GM23338 (cell line): ENCODE measurements around the gene MDH1. TPM values are rescaled to one million over a fixed set of nuclear protein-coding genes. Genes with fewer than 3 reads are reported as not detected.

Experiments
- ATAC-seq: fragments of 200-7000 bp; cut with Tn5 transposase; 3 replicates; pipeline ENCODE4 v1.9.1; 2020
- DNase-seq: peaks from one replicate; pipeline ENCODE4 v3.0.0-alpha.2; 2015; ENCODE audit warnings: low spot score
- H2AFZ ChIP-seq: fragments of 200-600 bp; sonication (generic); 2 replicates; pipeline ENCODE4 v1.8.0; 2016; ENCODE audit warnings: antibody characterized with exemption, mild to moderate bottlenecking, moderate library complexity
- H3F3A ChIP-seq: fragments of 200-600 bp; sonication (generic); replicated peaks from 2 replicates; pipeline ENCODE4 v1.8.0; 2017; ENCODE audit warnings: antibody characterized with exemption, mixed run types, low read depth
- H3K27ac ChIP-seq: fragments of 200-600 bp; sonication (generic); 2 replicates; pipeline ENCODE4 v1.6.1; 2016; ENCODE audit warnings: low read depth
- H3K27me3 ChIP-seq: fragments of 200-600 bp; sonication (generic); 2 replicates; pipeline ENCODE4 v1.8.0; 2016; ENCODE audit warnings: mild to moderate bottlenecking, mixed run types, moderate library complexity; ENCODE audit not compliant: insufficient read depth
- H3K36me3 ChIP-seq: fragments of 200-600 bp; sonication (generic); 2 replicates; pipeline ENCODE4 v1.8.0; 2016; ENCODE audit warnings: mild to moderate bottlenecking; ENCODE audit not compliant: insufficient read depth
- H3K4me1 ChIP-seq: fragments of 200-600 bp; sonication (generic); 2 replicates; pipeline ENCODE4 v1.8.0; 2016; ENCODE audit warnings: mild to moderate bottlenecking, moderate library complexity; ENCODE audit not compliant: insufficient read depth
- H3K4me2 ChIP-seq: fragments of 200-600 bp; sonication (generic); 2 replicates; pipeline ENCODE4 v1.7.1; 2017; ENCODE audit warnings: mixed run types
- H3K4me3 ChIP-seq: fragments of 200-600 bp; sonication (generic); 2 replicates; pipeline ENCODE4 v1.6.1; 2016; ENCODE audit warnings: mixed run types
- H3K79me2 ChIP-seq: fragments of 200-600 bp; sonication (generic); replicated peaks from 2 replicates; pipeline ENCODE4 v1.8.0; 2017; ENCODE audit warnings: mild to moderate bottlenecking; ENCODE audit not compliant: insufficient read depth
- H3K9me2 ChIP-seq: fragments of 200-600 bp; sonication (generic); 2 replicates; pipeline ENCODE4 v1.8.0; 2017; ENCODE audit not compliant: insufficient read depth
- H4K20me1 ChIP-seq: fragments of 200-600 bp; sonication (generic); replicated peaks from 2 replicates; pipeline ENCODE4 v1.8.0; 2017; ENCODE audit warnings: mild to moderate bottlenecking; ENCODE audit not compliant: insufficient read depth
- H3K27ac Mint-ChIP-seq: 2 replicates; pipeline ENCODE4 v1.8.0; 2020; ENCODE audit warnings: inconsistent platforms, mild to moderate bottlenecking, moderate library complexity, mixed read lengths
- H3K27me3 Mint-ChIP-seq: 3 replicates; pipeline ENCODE4 v1.8.0; 2022; ENCODE audit warnings: low read depth, mild to moderate bottlenecking, moderate library complexity, mixed read lengths, inconsistent platforms; ENCODE audit not compliant: insufficient read depth, poor library complexity
- H3K36me3 Mint-ChIP-seq: 3 replicates; pipeline ENCODE4 v1.8.0; 2021; ENCODE audit warnings: low read depth, mild to moderate bottlenecking, inconsistent platforms, moderate library complexity, mixed read lengths
- H3K4me1 Mint-ChIP-seq: 3 replicates; pipeline ENCODE4 v1.8.0; 2020; ENCODE audit warnings: mild to moderate bottlenecking, inconsistent platforms, mixed read lengths
- H3K4me3 Mint-ChIP-seq: 3 replicates; pipeline ENCODE4 v1.8.0; 2021; ENCODE audit warnings: moderate library complexity, mild to moderate bottlenecking, inconsistent platforms, mixed read lengths
- H3K9me3 Mint-ChIP-seq: 3 replicates; pipeline ENCODE4 v1.8.0; 2020; ENCODE audit warnings: moderate library complexity, mild to moderate bottlenecking, inconsistent platforms, mixed read lengths
- CREB1 ChIP-seq: fragments of 250-450 bp; sonication (Bioruptor Pico); IDR thresholded peaks from 2 replicates; pipeline ENCODE4 v1.5.0; 2020; ENCODE audit warnings: low read depth, mild to moderate bottlenecking, moderate library complexity
- EZH2 ChIP-seq: fragments of 200-600 bp; sonication (generic); IDR thresholded peaks from one replicate; pipeline ENCODE4 v1.8.0; 2017; ENCODE audit warnings: antibody characterized with exemption, mild to moderate bottlenecking, low read depth; ENCODE audit not compliant: unreplicated experiment
- POLR2AphosphoS5 ChIP-seq: IDR thresholded peaks from 2 replicates; pipeline ENCODE4 v1.6.1; 2016; ENCODE audit warnings: antibody characterized with exemption, low read depth
- STAT1 ChIP-seq: IDR thresholded peaks from one replicate; pipeline ENCODE4 v1.6.1; 2016; ENCODE audit warnings: antibody characterized with exemption; ENCODE audit not compliant: unreplicated experiment
- ZNF331 ChIP-seq: fragments of 250-450 bp; sonication (Bioruptor Pico); IDR thresholded peaks from 2 replicates; pipeline ENCODE4 v1.5.0; 2020; ENCODE audit warnings: low read depth, mild to moderate bottlenecking, moderate library complexity
- polyA plus RNA-seq: library from polyadenylated mRNA; unstranded; fragments of >200 nt; fragmentation: Nextera tagmentation; extraction: Ambion mirVana; gene quantifications from 2 replicates; pipeline ENCODE4 v1.2.1, GENCODE V29; 2016
- total RNA-seq: library from RNA; depleted of rRNA; stranded (reverse); fragments of >200 nt; shearing (Covaris generic); gene quantifications from 2 replicates; pipeline ENCODE4 v1.2.3, GENCODE V29; 2014
- TF ChIP-seq, protein P1 (sequence below): IDR thresholded peaks from one replicate; pipeline ENCODE4 v1.6.1; 2018; ENCODE audit warnings: antibody characterized with exemption; ENCODE audit not compliant: unreplicated experiment
- TF ChIP-seq, protein P2 (sequence below): IDR thresholded peaks from 2 replicates; pipeline ENCODE4 v1.6.1; 2016; ENCODE audit warnings: antibody characterized with exemption
- TF ChIP-seq, protein P3 (sequence below): fragments of 250-450 bp; sonication (Bioruptor Pico); IDR thresholded peaks from 2 replicates; pipeline ENCODE4 v1.5.0; 2020; ENCODE audit warnings: mild to moderate bottlenecking, moderate library complexity

Gene MDH1
- total and polyA plus RNA-seq, 2 experiments from 2014 or later: 275 to 503 TPM

DNA sequence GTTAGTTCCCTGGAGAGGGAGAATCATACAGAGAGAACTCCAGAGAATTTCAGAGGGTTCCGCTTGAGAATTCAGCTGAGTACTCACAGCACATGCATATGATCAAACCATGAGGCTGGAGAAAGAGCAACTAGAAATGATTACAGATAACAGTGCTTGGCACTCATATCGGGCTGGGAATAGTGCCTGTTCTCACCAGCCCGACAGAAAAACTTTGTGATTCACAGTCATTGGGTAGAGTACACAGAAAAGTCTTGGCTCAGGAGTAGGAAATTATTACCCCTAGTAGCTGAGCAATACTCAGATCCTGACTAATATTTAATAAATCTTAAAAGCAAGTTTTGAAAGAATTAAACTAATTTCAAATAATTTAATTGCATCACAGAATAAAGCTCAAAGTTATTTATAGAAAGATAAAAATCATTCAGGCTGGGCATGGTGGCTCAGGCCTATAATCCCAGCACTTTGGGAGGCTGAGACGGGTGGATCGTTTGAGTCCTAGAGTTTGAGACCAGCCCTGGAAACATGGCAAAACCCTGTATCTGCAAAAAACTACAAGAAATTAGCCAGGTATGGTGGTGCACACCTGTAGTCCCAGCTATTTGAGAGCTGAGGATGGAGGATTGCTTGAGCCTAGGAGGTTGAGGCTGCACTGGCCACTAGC lies 7.3 kb upstream of the MDH1 start:
- H2AFZ ChIP-seq: no peak overlapping the region
- TF ChIP-seq POLR2AphosphoS5 (no peak), STAT1 (no peak), EZH2 (no peak), CREB1 (no peak), ZNF331 (no peak)
- TF ChIP-seq, protein P1, sequence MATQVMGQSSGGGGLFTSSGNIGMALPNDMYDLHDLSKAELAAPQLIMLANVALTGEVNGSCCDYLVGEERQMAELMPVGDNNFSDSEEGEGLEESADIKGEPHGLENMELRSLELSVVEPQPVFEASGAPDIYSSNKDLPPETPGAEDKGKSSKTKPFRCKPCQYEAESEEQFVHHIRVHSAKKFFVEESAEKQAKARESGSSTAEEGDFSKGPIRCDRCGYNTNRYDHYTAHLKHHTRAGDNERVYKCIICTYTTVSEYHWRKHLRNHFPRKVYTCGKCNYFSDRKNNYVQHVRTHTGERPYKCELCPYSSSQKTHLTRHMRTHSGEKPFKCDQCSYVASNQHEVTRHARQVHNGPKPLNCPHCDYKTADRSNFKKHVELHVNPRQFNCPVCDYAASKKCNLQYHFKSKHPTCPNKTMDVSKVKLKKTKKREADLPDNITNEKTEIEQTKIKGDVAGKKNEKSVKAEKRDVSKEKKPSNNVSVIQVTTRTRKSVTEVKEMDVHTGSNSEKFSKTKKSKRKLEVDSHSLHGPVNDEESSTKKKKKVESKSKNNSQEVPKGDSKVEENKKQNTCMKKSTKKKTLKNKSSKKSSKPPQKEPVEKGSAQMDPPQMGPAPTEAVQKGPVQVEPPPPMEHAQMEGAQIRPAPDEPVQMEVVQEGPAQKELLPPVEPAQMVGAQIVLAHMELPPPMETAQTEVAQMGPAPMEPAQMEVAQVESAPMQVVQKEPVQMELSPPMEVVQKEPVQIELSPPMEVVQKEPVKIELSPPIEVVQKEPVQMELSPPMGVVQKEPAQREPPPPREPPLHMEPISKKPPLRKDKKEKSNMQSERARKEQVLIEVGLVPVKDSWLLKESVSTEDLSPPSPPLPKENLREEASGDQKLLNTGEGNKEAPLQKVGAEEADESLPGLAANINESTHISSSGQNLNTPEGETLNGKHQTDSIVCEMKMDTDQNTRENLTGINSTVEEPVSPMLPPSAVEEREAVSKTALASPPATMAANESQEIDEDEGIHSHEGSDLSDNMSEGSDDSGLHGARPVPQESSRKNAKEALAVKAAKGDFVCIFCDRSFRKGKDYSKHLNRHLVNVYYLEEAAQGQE: no peak
- TF ChIP-seq, protein P2, sequence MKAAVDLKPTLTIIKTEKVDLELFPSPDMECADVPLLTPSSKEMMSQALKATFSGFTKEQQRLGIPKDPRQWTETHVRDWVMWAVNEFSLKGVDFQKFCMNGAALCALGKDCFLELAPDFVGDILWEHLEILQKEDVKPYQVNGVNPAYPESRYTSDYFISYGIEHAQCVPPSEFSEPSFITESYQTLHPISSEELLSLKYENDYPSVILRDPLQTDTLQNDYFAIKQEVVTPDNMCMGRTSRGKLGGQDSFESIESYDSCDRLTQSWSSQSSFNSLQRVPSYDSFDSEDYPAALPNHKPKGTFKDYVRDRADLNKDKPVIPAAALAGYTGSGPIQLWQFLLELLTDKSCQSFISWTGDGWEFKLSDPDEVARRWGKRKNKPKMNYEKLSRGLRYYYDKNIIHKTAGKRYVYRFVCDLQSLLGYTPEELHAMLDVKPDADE: no peak
- TF ChIP-seq, protein P3, sequence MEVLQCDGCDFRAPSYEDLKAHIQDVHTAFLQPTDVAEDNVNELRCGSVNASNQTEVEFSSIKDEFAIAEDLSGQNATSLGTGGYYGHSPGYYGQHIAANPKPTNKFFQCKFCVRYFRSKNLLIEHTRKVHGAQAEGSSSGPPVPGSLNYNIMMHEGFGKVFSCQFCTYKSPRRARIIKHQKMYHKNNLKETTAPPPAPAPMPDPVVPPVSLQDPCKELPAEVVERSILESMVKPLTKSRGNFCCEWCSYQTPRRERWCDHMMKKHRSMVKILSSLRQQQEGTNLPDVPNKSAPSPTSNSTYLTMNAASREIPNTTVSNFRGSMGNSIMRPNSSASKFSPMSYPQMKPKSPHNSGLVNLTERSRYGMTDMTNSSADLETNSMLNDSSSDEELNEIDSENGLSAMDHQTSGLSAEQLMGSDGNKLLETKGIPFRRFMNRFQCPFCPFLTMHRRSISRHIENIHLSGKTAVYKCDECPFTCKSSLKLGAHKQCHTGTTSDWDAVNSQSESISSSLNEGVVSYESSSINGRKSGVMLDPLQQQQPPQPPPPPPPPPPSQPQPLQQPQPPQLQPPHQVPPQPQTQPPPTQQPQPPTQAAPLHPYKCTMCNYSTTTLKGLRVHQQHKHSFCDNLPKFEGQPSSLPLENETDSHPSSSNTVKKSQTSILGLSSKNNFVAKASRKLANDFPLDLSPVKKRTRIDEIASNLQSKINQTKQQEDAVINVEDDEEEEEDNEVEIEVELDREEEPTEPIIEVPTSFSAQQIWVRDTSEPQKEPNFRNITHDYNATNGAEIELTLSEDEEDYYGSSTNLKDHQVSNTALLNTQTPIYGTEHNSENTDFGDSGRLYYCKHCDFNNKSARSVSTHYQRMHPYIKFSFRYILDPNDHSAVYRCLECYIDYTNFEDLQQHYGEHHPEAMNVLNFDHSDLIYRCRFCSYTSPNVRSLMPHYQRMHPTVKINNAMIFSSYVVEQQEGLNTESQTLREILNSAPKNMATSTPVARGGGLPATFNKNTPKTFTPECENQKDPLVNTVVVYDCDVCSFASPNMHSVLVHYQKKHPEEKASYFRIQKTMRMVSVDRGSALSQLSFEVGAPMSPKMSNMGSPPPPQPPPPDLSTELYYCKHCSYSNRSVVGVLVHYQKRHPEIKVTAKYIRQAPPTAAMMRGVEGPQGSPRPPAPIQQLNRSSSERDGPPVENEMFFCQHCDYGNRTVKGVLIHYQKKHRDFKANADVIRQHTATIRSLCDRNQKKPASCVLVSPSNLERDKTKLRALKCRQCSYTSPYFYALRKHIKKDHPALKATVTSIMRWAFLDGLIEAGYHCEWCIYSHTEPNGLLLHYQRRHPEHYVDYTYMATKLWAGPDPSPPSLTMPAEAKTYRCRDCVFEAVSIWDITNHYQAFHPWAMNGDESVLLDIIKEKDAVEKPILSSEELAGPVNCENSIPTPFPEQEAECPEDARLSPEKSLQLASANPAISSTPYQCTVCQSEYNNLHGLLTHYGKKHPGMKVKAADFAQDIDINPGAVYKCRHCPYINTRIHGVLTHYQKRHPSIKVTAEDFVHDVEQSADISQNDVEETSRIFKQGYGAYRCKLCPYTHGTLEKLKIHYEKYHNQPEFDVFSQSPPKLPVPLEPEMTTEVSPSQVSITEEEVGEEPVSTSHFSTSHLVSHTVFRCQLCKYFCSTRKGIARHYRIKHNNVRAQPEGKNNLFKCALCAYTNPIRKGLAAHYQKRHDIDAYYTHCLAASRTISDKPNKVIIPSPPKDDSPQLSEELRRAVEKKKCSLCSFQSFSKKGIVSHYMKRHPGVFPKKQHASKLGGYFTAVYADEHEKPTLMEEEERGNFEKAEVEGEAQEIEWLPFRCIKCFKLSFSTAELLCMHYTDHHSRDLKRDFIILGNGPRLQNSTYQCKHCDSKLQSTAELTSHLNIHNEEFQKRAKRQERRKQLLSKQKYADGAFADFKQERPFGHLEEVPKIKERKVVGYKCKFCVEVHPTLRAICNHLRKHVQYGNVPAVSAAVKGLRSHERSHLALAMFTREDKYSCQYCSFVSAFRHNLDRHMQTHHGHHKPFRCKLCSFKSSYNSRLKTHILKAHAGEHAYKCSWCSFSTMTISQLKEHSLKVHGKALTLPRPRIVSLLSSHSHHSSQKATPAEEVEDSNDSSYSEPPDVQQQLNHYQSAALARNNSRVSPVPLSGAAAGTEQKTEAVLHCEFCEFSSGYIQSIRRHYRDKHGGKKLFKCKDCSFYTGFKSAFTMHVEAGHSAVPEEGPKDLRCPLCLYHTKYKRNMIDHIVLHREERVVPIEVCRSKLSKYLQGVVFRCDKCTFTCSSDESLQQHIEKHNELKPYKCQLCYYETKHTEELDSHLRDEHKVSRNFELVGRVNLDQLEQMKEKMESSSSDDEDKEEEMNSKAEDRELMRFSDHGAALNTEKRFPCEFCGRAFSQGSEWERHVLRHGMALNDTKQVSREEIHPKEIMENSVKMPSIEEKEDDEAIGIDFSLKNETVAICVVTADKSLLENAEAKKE (CRISPR knock-in tag): no peak
- H3K9me2 ChIP-seq: no peaks in the 10 kb centered on the region
- no peaks in the 10 kb centered on the region for H3K27me3 ChIP-seq
- H4K20me1 ChIP-seq: no peaks in the 10 kb centered on the region
- no peak overlapping the region for H3K27ac ChIP-seq
- peaks cover 86% of the 10 kb centered on the region for H3K79me2 ChIP-seq
- H3K4me3 Mint-ChIP-seq: no peak overlapping the region
- no peak for DNase-seq
- no peak overlapping the region for H3K4me2 ChIP-seq
- peak overlapping the region; percentile 78 for H3K27ac Mint-ChIP-seq
- H3K4me1 ChIP-seq: no peaks in the 10 kb centered on the region
- no peak overlapping the region for H3K4me3 ChIP-seq
- H3K9me3 Mint-ChIP-seq: no peaks in the 10 kb centered on the region
- no peaks in the 10 kb centered on the region for H3F3A ChIP-seq
- ATAC-seq: no peak; the same call in 2 of the 3 replicates
- peaks cover 7% of the 10 kb centered on the region for H3K27me3 Mint-ChIP-seq
- H3K36me3 ChIP-seq: no peaks in the 10 kb centered on the region
- H3K4me1 Mint-ChIP-seq: peaks cover 40% of the 10 kb centered on the region
- peaks cover 8% of the 10 kb centered on the region; the same call in 2 of the 3 replicates for H3K36me3 Mint-ChIP-seq
